HepG2 (cell line): ENCODE measurements around the gene TNFSF12. TPM values are rescaled to one million over a fixed set of nuclear protein-coding genes. Genes with fewer than 3 reads are reported as not detected.

Experiments used
- AHR ChIP-seq: IDR thresholded peaks from 2 replicates; pipeline ENCODE4 v1.6.1; 2018; ENCODE audit warnings: missing genetic modification reagents, missing compliant biosample characterization
- ARID5B ChIP-seq: IDR thresholded peaks from 2 replicates; pipeline ENCODE4 v1.4.0; 2020; ENCODE audit warnings: mild to moderate bottlenecking, missing genetic modification reagents
- GATAD1 ChIP-seq: IDR thresholded peaks from 2 replicates; pipeline ENCODE4 v1.6.1; 2016; ENCODE audit warnings: missing genetic modification reagents, missing compliant biosample characterization
- IRF2 ChIP-seq: IDR thresholded peaks from 2 replicates; pipeline ENCODE4 v1.6.1; 2018; ENCODE audit warnings: missing genetic modification reagents, missing compliant biosample characterization
- KLF12 ChIP-seq: sonication (generic); formaldehyde crosslinking; IDR thresholded peaks from 2 replicates; pipeline ENCODE4 v1.4.0; 2020; ENCODE audit warnings: missing genetic modification reagents, borderline replicate concordance
- KLF16 ChIP-seq, 2 experiments: sonication (generic) in 1 of 2; formaldehyde crosslinking in 1 of 2; IDR thresholded peaks; 2 replicates each; pipeline versions ENCODE4 v1.6.1 to v1.8.0; 2016 to 2023; ENCODE audit warnings: missing genetic modification reagents in 2 of 2, missing compliant biosample characterization in 1 of 2
- NCOR1 ChIP-seq: fragments of 200-600 bp; sonication (generic); IDR thresholded peaks from 2 replicates; pipeline ENCODE4 v1.7.0; 2017; ENCODE audit warnings: antibody characterized with exemption, low read length, borderline replicate concordance
- NFIB ChIP-seq: sonication (generic); formaldehyde crosslinking; IDR thresholded peaks from 2 replicates; pipeline ENCODE4 v1.9.0; 2021; ENCODE audit warnings: missing genetic modification reagents, mild to moderate bottlenecking, borderline replicate concordance
- NFIC ChIP-seq: IDR thresholded peaks from 2 replicates; pipeline ENCODE4 v1.6.1; 2012; ENCODE audit warnings: mild to moderate bottlenecking, low read length, inconsistent platforms
- NKX3-1 ChIP-seq: sonication (generic); formaldehyde crosslinking; IDR thresholded peaks from 2 replicates; pipeline ENCODE4 v1.5.0; 2020; ENCODE audit warnings: missing genetic modification reagents
- SAFB2 ChIP-seq: sonication (generic); formaldehyde crosslinking; IDR thresholded peaks from 2 replicates; pipeline ENCODE4 v1.5.1; 2020; ENCODE audit warnings: missing genetic modification reagents, low read depth, mild to moderate bottlenecking, borderline replicate concordance
- SALL1 ChIP-seq: sonication (generic); formaldehyde crosslinking; IDR thresholded peaks from 2 replicates; pipeline ENCODE4 v1.8.0; 2022; ENCODE audit warnings: mild to moderate bottlenecking, missing genetic modification reagents
- SIN3B ChIP-seq: fragments of 150-350 bp; IDR thresholded peaks from 2 replicates; pipeline ENCODE4 v1.6.1; 2014; ENCODE audit warnings: low read length
- TEAD2 ChIP-seq: sonication (generic); formaldehyde crosslinking; IDR thresholded peaks from 2 replicates; pipeline ENCODE4 v1.9.0; 2021; ENCODE audit warnings: missing genetic modification reagents
- ZC3H13 ChIP-seq: sonication (generic); formaldehyde crosslinking; IDR thresholded peaks from 2 replicates; pipeline ENCODE4 v1.8.1; 2023; ENCODE audit warnings: mild to moderate bottlenecking, missing genetic modification reagents, moderate library complexity
- ZFX ChIP-seq: sonication (generic); formaldehyde crosslinking; IDR thresholded peaks from 2 replicates; pipeline ENCODE4 v1.4.0; 2020; ENCODE audit warnings: mild to moderate bottlenecking, low read depth, missing genetic modification reagents, moderate library complexity
- ZNF263 ChIP-seq: sonication (generic); formaldehyde crosslinking; IDR thresholded peaks from 2 replicates; pipeline ENCODE4 v1.4.0; 2020; ENCODE audit warnings: missing genetic modification reagents
- ZNF3 ChIP-seq: IDR thresholded peaks from 2 replicates; pipeline ENCODE4 v1.7.0; 2017; ENCODE audit warnings: inconsistent platforms
- ZNF740 ChIP-seq: sonication (generic); formaldehyde crosslinking; IDR thresholded peaks from 2 replicates; pipeline ENCODE4 v1.4.0; 2020; ENCODE audit warnings: missing genetic modification reagents
- polyA plus RNA-seq, 8 experiments: library from polyadenylated mRNA; depleted of rRNA in 3 of 8; stranded (reverse) in 7 of 8; unstranded in 1 of 8; fragments of >200 nt; fragmentation: Illumina TruSeq in 4 of 8; extraction: Trizol in 4 of 8; gene quantifications; 2 replicates each; pipeline versions ENCODE4 v1.2.1 to v1.2.3, GENCODE V29; 2011 to 2016; ENCODE audit warnings: low read depth in 4 of 8, missing spikeins in 1 of 8, mixed read lengths in 1 of 8; ENCODE audit not compliant: insufficient read depth in 1 of 8
- total RNA-seq, 5 experiments: library from RNA; depleted of rRNA; stranded (reverse); fragments of >200 nt; fragmentation: Illumina TruSeq; extraction: Trizol; gene quantifications; 2 replicates each; pipeline ENCODE4 v1.2.3, GENCODE V29; 2016; ENCODE audit warnings: low read depth in 1 of 5
- TF ChIP-seq, protein P1 (sequence below): sonication (generic); formaldehyde crosslinking; conservative IDR thresholded peaks from 2 replicates; pipeline ENCODE4 v1.4.0; 2020; ENCODE audit warnings: missing genetic modification reagents
- TF ChIP-seq, protein P2 (sequence below): IDR thresholded peaks from 2 replicates; pipeline ENCODE4 v1.6.1; 2016; ENCODE audit warnings: low read depth, borderline replicate concordance
- TF ChIP-seq, protein P3 (sequence below): sonication (generic); formaldehyde crosslinking; IDR thresholded peaks from 2 replicates; pipeline ENCODE4 v1.4.0; 2020; ENCODE audit warnings: missing genetic modification reagents, borderline replicate concordance

The TNFSF12 gene
- total and polyA plus RNA-seq, 2 of the 13 experiments (the other 11 are each of a cell fraction or from before 2014, with no cell fraction given), result 0.93 to 7.2 TPM

GRCh38 chr17:7579001-7579833 lies 30.4 kb downstream of the TNFSF12 start, which contains the start of gene CD68 (continued):
- TF ChIP-seq, protein P1, sequence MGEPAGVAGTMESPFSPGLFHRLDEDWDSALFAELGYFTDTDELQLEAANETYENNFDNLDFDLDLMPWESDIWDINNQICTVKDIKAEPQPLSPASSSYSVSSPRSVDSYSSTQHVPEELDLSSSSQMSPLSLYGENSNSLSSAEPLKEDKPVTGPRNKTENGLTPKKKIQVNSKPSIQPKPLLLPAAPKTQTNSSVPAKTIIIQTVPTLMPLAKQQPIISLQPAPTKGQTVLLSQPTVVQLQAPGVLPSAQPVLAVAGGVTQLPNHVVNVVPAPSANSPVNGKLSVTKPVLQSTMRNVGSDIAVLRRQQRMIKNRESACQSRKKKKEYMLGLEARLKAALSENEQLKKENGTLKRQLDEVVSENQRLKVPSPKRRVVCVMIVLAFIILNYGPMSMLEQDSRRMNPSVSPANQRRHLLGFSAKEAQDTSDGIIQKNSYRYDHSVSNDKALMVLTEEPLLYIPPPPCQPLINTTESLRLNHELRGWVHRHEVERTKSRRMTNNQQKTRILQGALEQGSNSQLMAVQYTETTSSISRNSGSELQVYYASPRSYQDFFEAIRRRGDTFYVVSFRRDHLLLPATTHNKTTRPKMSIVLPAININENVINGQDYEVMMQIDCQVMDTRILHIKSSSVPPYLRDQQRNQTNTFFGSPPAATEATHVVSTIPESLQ (CRISPR knock-in tag), result no peak; the same call in 1 of the 2 replicates
- TF ChIP-seq ZNF263 (CRISPR knock-in tag) (peak; percentile 52), NFIC (peak; percentile 71; the same call in 1 of the 2 replicates), IRF2 (peak; percentile 75), SALL1 (CRISPR knock-in tag) (peak; percentile 79), AHR (CRISPR knock-in tag) (no peak; the same call in 1 of the 2 replicates), NCOR1 (no peak; the same call in 1 of the 2 replicates), ZNF3 (CRISPR knock-in tag) (no peak), ZFX (CRISPR knock-in tag) (peak; percentile 57), NKX3-1 (CRISPR knock-in tag) (peak; percentile 47; the same call in 1 of the 2 replicates), TEAD2 (CRISPR knock-in tag) (peak; percentile 46; the same call in 1 of the 2 replicates), GATAD1 (peak; percentile 68), NFIB (CRISPR knock-in tag) (no peak), SAFB2 (CRISPR knock-in tag) (peak; percentile 71), SIN3B (no peak), KLF16 (CRISPR knock-in tag; IDR thresholded peaks at IDR 0.05) (peak in 1 of 2 experiments; percentile 28; a peak in 1 of 4 replicates), ZNF740 (CRISPR knock-in tag) (no peak), ZC3H13 (peak; percentile 97), KLF12 (CRISPR knock-in tag) (peak; percentile 77), ARID5B (CRISPR knock-in tag) (peak; percentile 34; the same call in 1 of the 2 replicates)
- TF ChIP-seq, protein P2, sequence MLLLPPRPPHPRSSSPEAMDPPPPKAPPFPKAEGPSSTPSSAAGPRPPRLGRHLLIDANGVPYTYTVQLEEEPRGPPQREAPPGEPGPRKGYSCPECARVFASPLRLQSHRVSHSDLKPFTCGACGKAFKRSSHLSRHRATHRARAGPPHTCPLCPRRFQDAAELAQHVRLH (CRISPR knock-in tag), result no peak
- TF ChIP-seq, protein P3, sequence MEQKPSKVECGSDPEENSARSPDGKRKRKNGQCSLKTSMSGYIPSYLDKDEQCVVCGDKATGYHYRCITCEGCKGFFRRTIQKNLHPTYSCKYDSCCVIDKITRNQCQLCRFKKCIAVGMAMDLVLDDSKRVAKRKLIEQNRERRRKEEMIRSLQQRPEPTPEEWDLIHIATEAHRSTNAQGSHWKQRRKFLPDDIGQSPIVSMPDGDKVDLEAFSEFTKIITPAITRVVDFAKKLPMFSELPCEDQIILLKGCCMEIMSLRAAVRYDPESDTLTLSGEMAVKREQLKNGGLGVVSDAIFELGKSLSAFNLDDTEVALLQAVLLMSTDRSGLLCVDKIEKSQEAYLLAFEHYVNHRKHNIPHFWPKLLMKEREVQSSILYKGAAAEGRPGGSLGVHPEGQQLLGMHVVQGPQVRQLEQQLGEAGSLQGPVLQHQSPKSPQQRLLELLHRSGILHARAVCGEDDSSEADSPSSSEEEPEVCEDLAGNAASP, result no peak
